Psoas muscle (tissue), 8 donors: ENCODE results near the gene ZNF175. TPM values are rescaled to one million over a fixed set of nuclear protein-coding genes. Genes with fewer than 3 reads are reported as not detected.

Experiments
- ATAC-seq, 4 donors: fragments of 200-7000 bp; cut with Tn5 transposase; one replicate each; pipeline ENCODE4 v1.9.1; 2020; ENCODE audit warnings: moderate library complexity in 3 of 4, mild to moderate bottlenecking in 2 of 4
- DNase-seq, 2 donors: peaks; one replicate each; pipeline ENCODE4 v3.0.0-alpha.2; 2020
- H3K27ac ChIP-seq: fragments of 200-600 bp; one replicate; pipeline ENCODE4 v1.8.0; 2022
- H3K27me3 ChIP-seq, 3 donors: fragments of 200-600 bp in 1 of 3; one replicate each; pipeline versions ENCODE4 v1.6.1 to v1.8.0; 2013 to 2022; ENCODE audit warnings: low read length in 2 of 3, mild to moderate bottlenecking in 2 of 3, moderate library complexity in 1 of 3; ENCODE audit not compliant: insufficient read depth in 3 of 3
- H3K36me3 ChIP-seq, 2 donors: fragments of 200-600 bp in 1 of 2; one replicate each; pipeline versions ENCODE4 v1.6.1 to v1.8.0; 2013 to 2022; ENCODE audit warnings: low read depth in 1 of 2, mild to moderate bottlenecking in 1 of 2, moderate library complexity in 1 of 2; ENCODE audit not compliant: insufficient read depth in 1 of 2
- H3K4me1 ChIP-seq: fragments of 200-600 bp; one replicate; pipeline ENCODE4 v1.8.0; 2022
- H3K4me3 ChIP-seq: fragments of 200-600 bp; one replicate; pipeline ENCODE4 v1.8.0; 2022; ENCODE audit warnings: mild to moderate bottlenecking
- H3K9me3 ChIP-seq: fragments of 200-600 bp; one replicate; pipeline ENCODE4 v1.8.0; 2022
- CTCF ChIP-seq: fragments of 200-600 bp; IDR thresholded peaks from one replicate; pipeline ENCODE4 v1.8.0; 2022; ENCODE audit warnings: antibody characterized with exemption
- WGBS, 3 donors: extraction: QIAGEN DNeasy Blood & Tissue Kit; methylation state at CpG; one replicate each; pipeline versions ENCODE4 v1.1.6 to v1.1.7; 2013; 5-methylcytosine and 5-hydroxymethylcytosine counted together
- intact Hi-C, 2 donors: fragments of 100-400 bp; cut with DNase I; formaldehyde crosslinking; loops; one replicate each; pipeline versions ENCODE4 v1.11.0 to v1.14.2; 2022
- polyA plus RNA-seq, 3 donors: library from polyadenylated mRNA; stranded (reverse); fragments of 200-250 nt; gene quantifications; one replicate each; pipeline ENCODE4 v1.2.3, GENCODE V29; 2013
- total RNA-seq, 4 donors: library from RNA; stranded (reverse); fragmentation: NEBNext Ultra II Directional in 2 of 4; extraction: Animal tissue kit (Norgen Biotek cat#: 25700) in 2 of 4; gene quantifications; one replicate each; pipeline versions ENCODE4 v1.2.1 to v1.2.4, GENCODE V29; 2021 to 2023
- donor health status: healthy with polysubstance abuse.
- donor health status: DM: no; HTN: no; CAD: no; lungs with moderate emphysema.
- donor health status: Bipolar disorder and iron deficiency.
- donor health status: healthy.
- donor health status: DM: yes; HTN: yes; CAD: no.
- donor health status: DM: no; HTN: no; CAD: no.
- donor health status: DM: no; HTN: no; CAD: no.
- donor health status: DM: yes; HTN: yes; CAD: no.

Gene ZNF175
- total and polyA plus RNA-seq, 7 donors: 2.3 to 8.9 (median 5.0) TPM

GRCh38 chr19:51607920-51608562, 37.0 kb downstream of the ZNF175 start:
- Histone ChIP-seq H3K27ac (no peak overlapping the region), H3K4me3 (no peak overlapping the region), H3K9me3 (no peaks in the 10 kb centered on the region), H3K36me3 (no peaks in the 10 kb centered on the region), H3K4me1 (no peaks in the 10 kb centered on the region), H3K27me3 (peaks cover 0 to 7% (median 2%) of the 10 kb centered on the region in 3 donors)
- 22 to 27% (median 24%) methylated on average over 13 of the region's 13 CpGs for WGBS, 3 donors
- DNase-seq (peak; percentile 74 to 81), ATAC-seq (no peak)
- intact Hi-C loops: no loop called here
- TF ChIP-seq CTCF: peak; percentile 26

DNA sequence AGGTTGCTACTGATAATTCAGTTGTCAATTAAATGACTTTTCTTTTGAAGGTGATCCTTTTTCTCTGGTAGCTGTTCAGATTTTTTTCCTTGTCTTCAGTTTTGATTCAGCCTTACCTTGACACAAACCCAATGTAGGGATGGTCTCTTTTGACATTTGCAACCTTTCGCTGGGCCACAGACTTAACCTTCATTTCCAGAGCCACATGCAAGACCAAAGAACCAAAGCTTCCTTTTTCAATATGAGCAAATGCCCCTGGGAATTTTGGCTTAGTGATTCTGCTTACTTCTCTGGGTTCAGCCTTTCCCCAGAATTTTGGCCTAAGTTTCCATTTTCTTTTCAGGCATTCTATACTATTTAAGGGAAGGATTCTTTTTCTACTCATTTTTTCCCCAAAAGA, 39.5 kb downstream of the ZNF175 start:
- no peak overlapping the region for H3K4me3 ChIP-seq
- H3K36me3 ChIP-seq: no peaks in the 10 kb centered on the region
- no peak for DNase-seq
- no peak overlapping the region for H3K27ac ChIP-seq
- intact Hi-C loops: no loop called here
- H3K27me3 ChIP-seq: peaks cover 0 to 19% (median 2%) of the 10 kb centered on the region in 3 donors
- WGBS, 3 donors: 74 to 94% (median 82%) methylated on average over 1 of the region's 1 CpG
- no peaks in the 10 kb centered on the region for H3K4me1 ChIP-seq
- no peaks in the 10 kb centered on the region for H3K9me3 ChIP-seq
- ATAC-seq: no peak
- no peak for TF ChIP-seq CTCF

- H3K36me3 ChIP-seq: no peaks in the 10 kb centered on the region
- H3K27ac ChIP-seq: no peak overlapping the region
- 52 to 61% (median 59%) methylated on average over 5 of the region's 5 CpGs for WGBS, 3 donors
- ATAC-seq (no peak), DNase-seq (no peak)
- no peaks in the 10 kb centered on the region for H3K4me1 ChIP-seq
- TF ChIP-seq CTCF: no peak
- peaks cover 0 to 19% (median 2%) of the 10 kb centered on the region in 3 donors for H3K27me3 ChIP-seq
- no peak overlapping the region for H3K4me3 ChIP-seq
- intact Hi-C loops: no loop called here
- no peaks in the 10 kb centered on the region for H3K9me3 ChIP-seq
Observed at GRCh38 chr19:51614789-51615188, 43.7 kb downstream of the ZNF175 start.

- Histone ChIP-seq H3K9me3 (no peaks in the 10 kb centered on the region), H3K36me3 (no peaks in the 10 kb centered on the region), H3K27ac (no peak overlapping the region), H3K4me3 (no peak overlapping the region), H3K4me1 (no peaks in the 10 kb centered on the region), H3K27me3 (peaks cover 0 to 19% (median 2%) of the 10 kb centered on the region in 3 donors)
- intact Hi-C loops: no loop called here
- 72 to 73% (median 73%) methylated on average over 7 of the region's 7 CpGs for WGBS, 3 donors
- DNase-seq (no peak), ATAC-seq (no peak)
- TF ChIP-seq CTCF: no peak
Observed at GRCh38 chr19:51615991-51616390, 44.9 kb downstream of the ZNF175 start.

DNA sequence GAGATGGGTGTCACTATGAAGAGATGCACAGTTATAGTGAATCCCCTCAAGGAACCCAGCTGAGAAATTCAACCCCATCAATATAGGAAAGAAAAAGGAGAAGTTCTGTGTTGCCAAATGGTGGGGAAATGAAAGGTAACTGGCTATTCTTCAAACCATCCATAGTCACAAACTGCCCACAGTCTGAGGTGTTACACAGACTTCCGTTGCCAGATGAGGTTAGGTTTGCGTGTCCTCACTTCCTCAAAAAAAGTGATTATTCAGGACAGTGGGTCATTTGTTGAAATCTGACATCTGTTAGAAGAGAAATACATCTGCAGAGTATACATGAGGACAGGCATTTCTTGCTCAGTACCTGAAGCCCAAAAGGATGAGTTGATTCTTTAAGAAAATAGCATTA, 50.1 kb downstream of the ZNF175 start:
- no peak overlapping the region for H3K27ac ChIP-seq
- no peaks in the 10 kb centered on the region for H3K9me3 ChIP-seq
- no peak overlapping the region for H3K4me3 ChIP-seq
- no peaks in the 10 kb centered on the region for H3K4me1 ChIP-seq
- no peak for DNase-seq
- intact Hi-C loops: no loop called here
- no peak for TF ChIP-seq CTCF
- ATAC-seq: no peak
- no peaks in the 10 kb centered on the region for H3K36me3 ChIP-seq
- H3K27me3 ChIP-seq: no peaks in the 10 kb centered on the region
- WGBS, 3 donors: 53 to 65% (median 55%) methylated on average over 2 of the region's 2 CpGs
